OCI-LY1 (cell line): ENCODE measurements around the gene B4GALNT2.

Experiments
- EZH2 ChIP-seq: fragments of 200-600 bp; sonication (generic), shearing (Covaris generic); IDR thresholded peaks from 2 replicates; pipeline ENCODE4 v1.8.0; 2017; ENCODE audit warnings: borderline replicate concordance, mixed run types, mild to moderate bottlenecking, antibody characterized with exemption, low read length, moderate library complexity, mixed read lengths
- TF ChIP-seq, protein P1 (sequence below): fragments of 200-600 bp; sonication (generic), shearing (Covaris generic); IDR thresholded peaks from 2 replicates; pipeline ENCODE4 v1.5.1; 2017; ENCODE audit warnings: mild to moderate bottlenecking, antibody characterized with exemption, low read length, moderate library complexity, mixed read lengths

DNA sequence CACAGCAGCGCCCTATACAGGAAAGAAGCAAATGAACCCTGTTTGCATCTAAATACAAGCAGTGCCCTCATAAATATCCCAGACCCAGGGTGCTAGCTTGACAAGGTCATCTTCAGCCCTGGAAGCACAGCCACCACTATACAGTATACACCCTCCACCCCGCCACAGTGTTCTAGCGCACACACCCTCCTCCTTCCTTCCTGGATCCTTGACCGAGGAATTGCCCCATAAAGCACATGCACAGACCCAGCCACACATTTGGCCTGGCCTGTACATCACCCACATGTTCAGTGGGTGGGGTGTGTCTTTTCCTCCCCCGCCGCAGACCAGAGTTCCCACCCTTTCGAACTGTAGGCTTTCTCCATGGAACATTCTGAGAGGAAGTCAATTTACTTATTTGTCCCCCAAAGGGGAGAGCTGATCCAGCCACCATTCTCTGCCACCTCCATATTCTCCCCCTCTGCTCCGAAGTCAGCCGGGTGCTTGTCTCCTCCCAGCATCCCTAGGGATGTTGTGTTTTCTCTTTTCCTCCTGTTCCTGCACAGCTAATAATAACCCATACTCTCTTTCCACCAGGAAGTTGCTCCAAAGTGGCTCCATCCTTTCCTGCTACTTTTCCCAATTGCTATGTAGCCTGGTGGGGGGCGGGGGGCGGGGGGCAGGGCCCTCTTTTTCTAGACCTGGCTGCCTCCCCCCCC lies 84.5 kb downstream of the B4GALNT2 start:
- TF ChIP-seq, protein P1, sequence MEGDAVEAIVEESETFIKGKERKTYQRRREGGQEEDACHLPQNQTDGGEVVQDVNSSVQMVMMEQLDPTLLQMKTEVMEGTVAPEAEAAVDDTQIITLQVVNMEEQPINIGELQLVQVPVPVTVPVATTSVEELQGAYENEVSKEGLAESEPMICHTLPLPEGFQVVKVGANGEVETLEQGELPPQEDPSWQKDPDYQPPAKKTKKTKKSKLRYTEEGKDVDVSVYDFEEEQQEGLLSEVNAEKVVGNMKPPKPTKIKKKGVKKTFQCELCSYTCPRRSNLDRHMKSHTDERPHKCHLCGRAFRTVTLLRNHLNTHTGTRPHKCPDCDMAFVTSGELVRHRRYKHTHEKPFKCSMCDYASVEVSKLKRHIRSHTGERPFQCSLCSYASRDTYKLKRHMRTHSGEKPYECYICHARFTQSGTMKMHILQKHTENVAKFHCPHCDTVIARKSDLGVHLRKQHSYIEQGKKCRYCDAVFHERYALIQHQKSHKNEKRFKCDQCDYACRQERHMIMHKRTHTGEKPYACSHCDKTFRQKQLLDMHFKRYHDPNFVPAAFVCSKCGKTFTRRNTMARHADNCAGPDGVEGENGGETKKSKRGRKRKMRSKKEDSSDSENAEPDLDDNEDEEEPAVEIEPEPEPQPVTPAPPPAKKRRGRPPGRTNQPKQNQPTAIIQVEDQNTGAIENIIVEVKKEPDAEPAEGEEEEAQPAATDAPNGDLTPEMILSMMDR = no peak
- TF ChIP-seq EZH2 = no peak
